HEK293T (cell line): ENCODE data around the gene TCHP.

Experiments
- CTCF ChIA-PET: fragments of 350-600 bp; formaldehyde crosslinking; extraction: SDS; loops from one replicate; lab custom pipeline; 2021; ENCODE audit warnings: antibody characterized with exemption, inconsistent platforms; lab: Yijun Ruan, JAX
- POLR2A ChIA-PET: fragments of 350-600 bp; formaldehyde crosslinking; extraction: SDS; loops from one replicate; lab custom pipeline; 2020; ENCODE audit warnings: antibody characterized with exemption, inconsistent platforms; lab: Yijun Ruan, JAX
- DNase-seq: peaks from one replicate; pipeline ENCODE4 v3.0.0; 2012; ENCODE audit warnings: mixed read lengths; ENCODE audit errors: extremely low spot score
- ARNT ChIP-seq: fragments of 450-650 bp; IDR thresholded peaks from 2 replicates; pipeline ENCODE4 v1.6.1; 2017; ENCODE audit warnings: mild to moderate bottlenecking
- BHLHE40 ChIP-seq: fragments of 450-650 bp; IDR thresholded peaks from 2 replicates; pipeline ENCODE4 v1.6.1; 2016; ENCODE audit warnings: mild to moderate bottlenecking, moderate library complexity, borderline replicate concordance
- CTBP1 ChIP-seq: fragments of 450-650 bp; IDR thresholded peaks from 2 replicates; pipeline ENCODE4 v1.6.1; 2016; ENCODE audit warnings: borderline replicate concordance
- ELF4 ChIP-seq: fragments of 450-650 bp; IDR thresholded peaks from 2 replicates; pipeline ENCODE4 v1.6.1; 2017; ENCODE audit warnings: antibody characterized with exemption
- FOXA1 ChIP-seq: fragments of 450-650 bp; IDR thresholded peaks from 2 replicates; pipeline ENCODE4 v1.6.1; 2016; ENCODE audit warnings: mild to moderate bottlenecking
- FOXK2 ChIP-seq: fragments of 450-650 bp; IDR thresholded peaks from 2 replicates; pipeline ENCODE4 v1.6.1; 2016; ENCODE audit warnings: mild to moderate bottlenecking
- FOXM1 ChIP-seq: fragments of 450-650 bp; IDR thresholded peaks from 2 replicates; pipeline ENCODE4 v1.6.1; 2017; ENCODE audit warnings: mild to moderate bottlenecking, borderline replicate concordance
- HDGF ChIP-seq: fragments of 450-650 bp; IDR thresholded peaks from 2 replicates; pipeline ENCODE4 v1.6.1; 2017; ENCODE audit warnings: antibody characterized with exemption, borderline replicate concordance
- L3MBTL2 ChIP-seq: fragments of 450-650 bp; conservative IDR thresholded peaks from 2 replicates; pipeline ENCODE4 v1.6.1; 2016; ENCODE audit warnings: mild to moderate bottlenecking
- LEF1 ChIP-seq: fragments of 450-650 bp; IDR thresholded peaks from 2 replicates; pipeline ENCODE4 v1.6.1; 2017; ENCODE audit warnings: mild to moderate bottlenecking, borderline replicate concordance
- NFRKB ChIP-seq: fragments of 450-650 bp; IDR thresholded peaks from 2 replicates; pipeline ENCODE4 v1.6.1; 2016; ENCODE audit warnings: mild to moderate bottlenecking, moderate library complexity
- SP1 ChIP-seq: fragments of 450-650 bp; IDR thresholded peaks from 2 replicates; pipeline ENCODE4 v1.6.1; 2017
- SUZ12 ChIP-seq: fragments of 450-650 bp; IDR thresholded peaks from 2 replicates; pipeline ENCODE4 v1.6.1; 2016; ENCODE audit warnings: mild to moderate bottlenecking
- TARDBP ChIP-seq: fragments of 450-650 bp; IDR thresholded peaks from 2 replicates; pipeline ENCODE4 v1.6.1; 2016
- ZNF384 ChIP-seq: fragments of 450-650 bp; IDR thresholded peaks from 2 replicates; pipeline ENCODE4 v1.6.1; 2016
- TF ChIP-seq, protein P1 (sequence below): fragments of 450-650 bp; IDR thresholded peaks from 2 replicates; pipeline ENCODE4 v1.6.1; 2016

TCHP gene

DNA sequence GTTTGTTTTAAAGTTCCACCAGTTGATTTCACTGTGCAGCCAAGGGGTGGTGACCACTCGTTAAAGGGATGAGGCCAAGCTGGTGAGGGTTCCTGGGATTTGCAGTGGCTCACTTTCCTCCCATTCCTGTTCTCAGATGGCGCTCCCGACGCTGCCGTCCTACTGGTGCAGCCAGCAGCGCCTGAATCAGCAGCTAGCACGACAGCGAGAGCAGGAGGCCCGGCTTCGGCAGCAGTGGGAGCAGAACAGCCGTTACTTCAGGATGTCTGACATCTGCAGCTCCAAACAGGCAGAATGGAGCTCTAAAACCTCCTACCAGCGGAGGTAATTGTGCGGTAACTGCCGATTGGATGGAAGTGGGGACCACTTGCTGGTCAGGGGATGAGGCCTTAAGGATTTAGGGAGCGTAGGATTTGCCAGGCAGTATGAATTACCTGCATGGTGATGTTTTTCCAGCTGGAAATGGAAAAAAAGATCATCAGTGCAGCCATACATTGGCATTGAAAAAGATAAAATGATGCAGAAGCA, 2.9 kb downstream of the TCHP start:
- DNase-seq: no peak
- TF ChIP-seq, protein P1, sequence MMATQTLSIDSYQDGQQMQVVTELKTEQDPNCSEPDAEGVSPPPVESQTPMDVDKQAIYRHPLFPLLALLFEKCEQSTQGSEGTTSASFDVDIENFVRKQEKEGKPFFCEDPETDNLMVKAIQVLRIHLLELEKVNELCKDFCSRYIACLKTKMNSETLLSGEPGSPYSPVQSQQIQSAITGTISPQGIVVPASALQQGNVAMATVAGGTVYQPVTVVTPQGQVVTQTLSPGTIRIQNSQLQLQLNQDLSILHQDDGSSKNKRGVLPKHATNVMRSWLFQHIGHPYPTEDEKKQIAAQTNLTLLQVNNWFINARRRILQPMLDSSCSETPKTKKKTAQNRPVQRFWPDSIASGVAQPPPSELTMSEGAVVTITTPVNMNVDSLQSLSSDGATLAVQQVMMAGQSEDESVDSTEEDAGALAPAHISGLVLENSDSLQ: no peak
- TF ChIP-seq TARDBP (no peak), LEF1 (no peak), HDGF (no peak), ELF4 (no peak), NFRKB (no peak), FOXA1 (no peak), SP1 (no peak), ZNF384 (no peak), SUZ12 (no peak), ARNT (no peak), CTBP1 (no peak), FOXK2 (no peak), FOXM1 (no peak), BHLHE40 (no peak), L3MBTL2 (no peak)
- ChIA-PET POLR2A (no interaction called here), CTCF (interaction anchor here (0.6 kb wide), 1 partner anchor 94 kb away, joined by 4 read pairs; no protein-coding TSS in a partner anchor)

DNA sequence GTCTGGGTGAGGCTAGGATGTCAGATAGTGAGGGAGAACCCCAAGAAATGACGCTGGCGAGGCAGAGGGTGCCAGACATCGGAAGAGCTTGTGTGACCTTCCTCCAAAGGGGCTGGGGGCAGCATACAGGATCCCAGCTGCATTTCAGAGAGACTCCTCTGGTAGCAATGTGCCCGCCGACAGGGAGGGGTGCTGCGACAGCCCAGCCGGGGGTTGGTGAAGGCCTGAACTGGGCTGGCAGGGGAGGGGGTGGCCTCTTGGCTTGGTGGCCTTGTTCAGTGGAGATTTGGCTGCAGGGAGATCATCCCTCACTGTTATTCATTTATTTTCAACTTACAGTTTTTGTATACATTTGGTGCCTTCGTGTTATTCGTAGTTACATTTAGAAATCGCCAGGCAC, 5.2 kb downstream of the TCHP start:
- DNase-seq: no peak
- TF ChIP-seq CTBP1 (no peak), TARDBP (no peak), ELF4 (no peak), FOXA1 (no peak), L3MBTL2 (no peak), LEF1 (no peak), FOXM1 (no peak), FOXK2 (no peak), SUZ12 (no peak), ZNF384 (no peak), NFRKB (no peak), HDGF (no peak), SP1 (no peak), BHLHE40 (no peak), ARNT (no peak)
- TF ChIP-seq, protein P1: no peak
- ChIA-PET POLR2A (no interaction called here), CTCF (no interaction called here)

DNA sequence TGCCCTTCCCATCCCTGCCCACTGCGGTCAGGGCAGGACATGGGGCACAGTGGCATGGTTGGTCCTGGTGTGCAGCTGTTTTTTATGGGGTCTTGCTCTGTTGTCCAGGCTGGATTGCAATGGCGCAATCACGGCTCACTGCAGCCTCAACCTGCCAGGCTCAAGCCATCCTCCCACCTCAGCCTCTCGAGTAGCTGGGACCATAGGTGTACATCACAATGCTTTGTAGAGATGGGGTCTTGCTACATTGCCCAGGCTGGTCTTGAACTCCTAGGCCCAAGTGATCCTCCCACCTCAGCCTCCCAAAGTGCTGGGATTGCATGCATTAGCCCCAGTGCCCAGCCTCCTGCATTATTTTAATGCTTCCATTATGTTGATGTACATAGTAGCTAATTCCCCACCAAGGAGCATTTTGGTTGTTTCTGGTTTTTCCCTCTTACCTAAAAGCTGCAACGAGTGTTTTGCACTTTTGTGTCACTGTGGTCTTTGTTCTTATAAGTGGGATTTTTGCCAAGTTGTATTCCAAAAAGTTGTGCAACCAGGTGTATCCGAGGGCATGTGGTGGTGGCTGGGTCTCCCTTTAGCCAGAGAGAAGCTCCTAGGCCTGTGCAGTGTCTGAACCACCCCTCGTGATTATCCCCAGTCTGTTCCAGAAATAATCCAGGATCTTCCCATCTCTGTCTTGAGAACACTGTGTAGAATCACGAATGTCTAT, 10.3 kb downstream of the TCHP start:
- POLR2A ChIA-PET: interaction anchor here (0.9 to 1.3 kb wide), 3 partner anchors 10 to 50 kb away, joined by 3 to 6 read pairs (median 4); partner anchors contain the start of gene TCHP
- no peak for DNase-seq
- no peak for TF ChIP-seq TARDBP
- TF ChIP-seq ELF4: no peak
- TF ChIP-seq FOXK2: no peak
- TF ChIP-seq SUZ12: no peak
- no peak for TF ChIP-seq FOXA1
- no peak for TF ChIP-seq LEF1
- TF ChIP-seq SP1: no peak
- CTCF ChIA-PET: no interaction called here

DNA sequence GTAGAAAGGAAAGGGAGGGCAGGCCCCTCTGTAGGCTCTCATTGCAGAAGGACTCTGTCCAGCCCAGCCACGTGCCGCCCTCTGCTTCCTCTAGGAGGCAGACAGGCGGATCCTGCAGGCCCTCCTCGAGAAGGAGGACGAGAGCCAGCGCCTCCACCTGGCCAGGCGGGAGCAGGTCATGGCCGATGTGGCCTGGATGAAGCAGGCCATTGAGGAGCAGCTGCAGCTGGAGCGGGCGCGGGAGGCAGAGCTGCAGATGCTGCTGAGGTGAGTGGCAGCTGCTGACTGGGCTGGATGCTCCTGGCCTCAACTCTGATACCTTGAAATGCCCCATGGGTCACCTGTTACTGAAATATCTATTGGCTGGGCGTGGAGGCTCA, 10.9 kb downstream of the TCHP start:
- CTCF ChIA-PET: interaction anchor here (0.7 kb wide), 1 partner anchor 10 kb away, joined by 5 read pairs; no protein-coding TSS in a partner anchor
- peak; percentile 84 for DNase-seq
- TF ChIP-seq, protein P1: no peak
- TF ChIP-seq L3MBTL2: peak; percentile 50; the same call in 1 of the 2 replicates
- POLR2A ChIA-PET: interaction anchor here (0.9 to 1.1 kb wide), 2 partner anchors 19 to 50 kb away, joined by 3 to 4 read pairs; no protein-coding TSS in a partner anchor

DNA sequence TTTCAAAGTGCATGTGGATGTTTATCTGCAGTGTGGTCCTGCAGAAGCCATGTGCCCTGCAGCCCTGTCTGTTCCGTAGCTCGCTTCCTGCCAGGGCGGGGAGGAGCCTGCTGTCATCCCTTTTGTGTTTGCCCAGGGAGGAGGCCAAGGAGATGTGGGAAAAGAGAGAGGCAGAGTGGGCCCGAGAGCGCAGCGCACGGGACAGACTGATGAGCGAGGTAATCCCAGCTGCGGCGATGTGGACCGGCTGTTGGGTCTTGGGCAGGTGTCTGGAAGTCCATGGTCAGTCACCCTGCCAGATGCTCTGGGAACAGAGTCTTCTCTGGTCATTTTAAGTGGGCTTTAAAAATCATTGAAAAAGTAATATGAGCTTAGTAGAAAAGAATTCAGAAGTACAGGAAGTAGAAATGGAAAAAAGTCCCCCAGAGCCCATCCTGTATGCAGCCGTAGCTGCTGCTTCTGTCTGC, 12.8 kb downstream of the TCHP start:
- DNase-seq: no peak
- ChIA-PET POLR2A (no interaction called here), CTCF (no interaction called here)
- TF ChIP-seq CTBP1 (no peak), FOXK2 (no peak), SP1 (no peak), LEF1 (no peak), BHLHE40 (no peak), SUZ12 (no peak), L3MBTL2 (no peak), ELF4 (no peak), TARDBP (no peak), ARNT (no peak), FOXM1 (no peak), HDGF (no peak), FOXA1 (no peak), NFRKB (no peak), ZNF384 (no peak)
- TF ChIP-seq, protein P1: no peak
